ENCODE measurements around the gene COLEC11. TPM values are rescaled to one million over a fixed set of nuclear protein-coding genes. Genes with fewer than 3 reads are reported as not detected.

The COLEC11 gene
- total RNA-seq, 1 experiment from 2014 or later: 0.77 TPM

- Histone ChIP-seq H3K4me3 (ENCODE audit: low read depth, low read length, poor library complexity, severe bottlenecking) (no peak overlapping the region), H3K36me3 (ENCODE audit: insufficient read depth, low read length, poor library complexity, severe bottlenecking) (peaks cover 5% of the 10 kb centered on the region), H3K4me1 (ENCODE audit: insufficient read depth, low read length, poor library complexity, severe bottlenecking) (no peaks in the 10 kb centered on the region), H3K27ac (ENCODE audit: low read depth, low read length, poor library complexity, severe bottlenecking) (no peak overlapping the region), H3K27me3 (replicated peaks; ENCODE audit: insufficient read depth, low read depth, low read length, poor library complexity) (no peaks in the 10 kb centered on the region), H3K9me3 (ENCODE audit: low read depth, low read length, poor library complexity, severe bottlenecking) (no peaks in the 10 kb centered on the region)
- no peak for TF ChIP-seq EZH2 (IDR thresholded peaks at IDR 0.05; ENCODE audit: borderline replicate concordance, low read depth, low read length, poor library complexity, severe bottlenecking)
- no peak for TF ChIP-seq CTCF (conservative IDR thresholded peaks at IDR 0.05; ENCODE audit: low read depth, low read length)
- no peak for DNase-seq (ENCODE audit: low spot score)
- BruUV-seq (replicated peaks): no TSS peak
- CTCF ChIA-PET: no interaction called here
- POLR2A ChIA-PET (ENCODE audit: low non-redundant PET): no interaction called here
- intact Hi-C loops (cut with micrococcal nuclease; ENCODE audit: unreplicated experiment): no loop called here
These were observed 23.6 kb upstream of the COLEC11 start for GRCh38 chr2:3571284-3571683.

GRCh38 chr2:3572620-3573019 is 22.3 kb upstream of the COLEC11 start:
- H3K4me3 ChIP-seq (ENCODE audit: low read depth, low read length, poor library complexity, severe bottlenecking): no peak overlapping the region
- ChIA-PET CTCF (no interaction called here), POLR2A (ENCODE audit: low non-redundant PET) (no interaction called here)
- no peaks in the 10 kb centered on the region for H3K27me3 ChIP-seq (replicated peaks; ENCODE audit: insufficient read depth, low read depth, low read length, poor library complexity)
- no TSS peak for BruUV-seq (replicated peaks)
- H3K4me1 ChIP-seq (ENCODE audit: insufficient read depth, low read length, poor library complexity, severe bottlenecking): peaks cover 8% of the 10 kb centered on the region
- TF ChIP-seq CTCF (conservative IDR thresholded peaks at IDR 0.05; ENCODE audit: low read depth, low read length): no peak
- no peak for TF ChIP-seq EZH2 (IDR thresholded peaks at IDR 0.05; ENCODE audit: borderline replicate concordance, low read depth, low read length, poor library complexity, severe bottlenecking)
- no peak for DNase-seq (ENCODE audit: low spot score)
- intact Hi-C loops (cut with micrococcal nuclease; ENCODE audit: unreplicated experiment): no loop called here
- H3K9me3 ChIP-seq (ENCODE audit: low read depth, low read length, poor library complexity, severe bottlenecking): no peaks in the 10 kb centered on the region
- H3K27ac ChIP-seq (ENCODE audit: low read depth, low read length, poor library complexity, severe bottlenecking): no peak overlapping the region
- H3K36me3 ChIP-seq (ENCODE audit: insufficient read depth, low read length, poor library complexity, severe bottlenecking): peaks cover 19% of the 10 kb centered on the region

GRCh38 chr2:3574155-3574554 is 20.8 kb upstream of the COLEC11 start:
- ChIA-PET CTCF (no interaction called here), POLR2A (ENCODE audit: low non-redundant PET) (no interaction called here)
- peak overlapping the region; percentile 68 for H3K4me3 ChIP-seq (ENCODE audit: low read depth, low read length, poor library complexity, severe bottlenecking)
- TSS peak; percentile 69 for BruUV-seq (replicated peaks)
- H3K36me3 ChIP-seq (ENCODE audit: insufficient read depth, low read length, poor library complexity, severe bottlenecking): peaks cover 34% of the 10 kb centered on the region
- DNase-seq (ENCODE audit: low spot score): no peak
- no peak for TF ChIP-seq CTCF (conservative IDR thresholded peaks at IDR 0.05; ENCODE audit: low read depth, low read length)
- no peak for TF ChIP-seq EZH2 (IDR thresholded peaks at IDR 0.05; ENCODE audit: borderline replicate concordance, low read depth, low read length, poor library complexity, severe bottlenecking)
- H3K27ac ChIP-seq (ENCODE audit: low read depth, low read length, poor library complexity, severe bottlenecking): no peak overlapping the region
- intact Hi-C loops (cut with micrococcal nuclease; ENCODE audit: unreplicated experiment): no loop called here
- peaks cover 16% of the 10 kb centered on the region for H3K4me1 ChIP-seq (ENCODE audit: insufficient read depth, low read length, poor library complexity, severe bottlenecking)
- H3K27me3 ChIP-seq (replicated peaks; ENCODE audit: insufficient read depth, low read depth, low read length, poor library complexity): no peaks in the 10 kb centered on the region
- no peaks in the 10 kb centered on the region for H3K9me3 ChIP-seq (ENCODE audit: low read depth, low read length, poor library complexity, severe bottlenecking)

Measured in A673 (cell line).